GM12801 (cell line): Measurements from ENCODE around the gene CYP4A22.

ENCODE experiments used
- CTCF ChIP-seq: IDR thresholded peaks from one replicate; pipeline ENCODE4 v1.5.1; 2011; ENCODE audit warnings: control low read depth; ENCODE audit not compliant: insufficient read length; ENCODE audit errors: extremely low read depth

Gene CYP4A22

GRCh38 chr1:47160716-47161115 is 23.5 kb downstream of the CYP4A22 start:
- no peak for TF ChIP-seq CTCF

DNA sequence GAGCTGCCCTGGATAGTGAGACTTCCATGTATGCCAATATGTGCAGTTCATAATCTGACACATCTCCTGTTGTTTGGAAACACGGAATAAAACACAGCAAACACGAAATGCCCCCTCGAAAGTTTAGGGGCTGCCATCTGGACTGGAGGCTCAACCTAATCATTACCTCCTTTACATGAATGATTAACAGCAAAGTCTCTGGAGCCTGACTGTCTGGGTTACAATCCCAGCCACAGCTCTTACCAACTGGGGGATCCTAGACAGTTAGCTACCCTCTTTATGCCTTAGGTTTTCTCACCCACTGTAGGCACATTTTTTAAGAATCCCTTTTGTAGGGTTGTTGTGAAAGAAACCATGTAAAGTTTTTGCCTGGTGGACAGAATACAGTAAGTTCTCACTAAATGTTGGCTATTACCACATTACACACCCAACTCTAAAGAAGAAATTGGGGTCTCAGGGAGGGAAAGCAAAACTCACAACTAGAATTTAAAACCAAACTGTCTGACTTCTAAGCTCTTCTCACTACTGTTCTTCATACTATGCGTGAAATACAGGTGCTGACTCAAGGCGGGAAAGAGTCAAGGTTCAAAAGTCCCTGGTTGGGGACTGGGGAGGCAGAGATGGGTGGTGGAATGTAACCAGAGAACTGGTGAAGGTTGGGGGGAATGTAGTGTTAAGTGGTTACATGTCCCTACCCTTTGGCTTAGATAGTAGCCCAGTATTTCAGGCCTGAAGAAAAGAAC is 24.2 kb downstream of the CYP4A22 start:
- no peak for TF ChIP-seq CTCF

DNA sequence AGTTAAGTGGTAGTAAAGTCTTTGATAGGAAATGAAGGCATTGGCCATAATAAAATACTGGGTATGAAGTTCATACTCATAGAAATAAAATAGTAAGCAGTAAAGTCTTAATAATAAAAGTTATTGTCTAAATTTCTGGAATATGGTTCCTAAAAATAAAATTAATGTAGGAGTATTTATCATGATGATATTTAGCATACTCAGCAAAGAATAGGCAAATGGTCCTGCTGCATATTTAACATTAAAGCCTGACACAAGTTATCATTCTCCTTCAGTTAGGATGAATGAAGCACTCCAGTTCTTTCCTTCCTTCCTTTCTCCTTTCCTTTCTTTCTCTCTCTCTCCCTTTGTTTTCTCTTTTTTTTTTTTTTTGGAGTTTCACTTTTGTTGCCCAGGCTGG is 27.3 kb downstream of the CYP4A22 start:
- no peak for TF ChIP-seq CTCF

- no peak for TF ChIP-seq CTCF
These were observed 35.5 kb downstream of the CYP4A22 start for GRCh38 chr1:47172782-47173181.

GRCh38 chr1:47174656-47175020 is 37.4 kb downstream of the CYP4A22 start:
- TF ChIP-seq CTCF, result no peak

GRCh38 chr1:47175227-47175934 is 38.1 kb downstream of the CYP4A22 start:
- TF ChIP-seq CTCF, result peak; percentile 90

DNA sequence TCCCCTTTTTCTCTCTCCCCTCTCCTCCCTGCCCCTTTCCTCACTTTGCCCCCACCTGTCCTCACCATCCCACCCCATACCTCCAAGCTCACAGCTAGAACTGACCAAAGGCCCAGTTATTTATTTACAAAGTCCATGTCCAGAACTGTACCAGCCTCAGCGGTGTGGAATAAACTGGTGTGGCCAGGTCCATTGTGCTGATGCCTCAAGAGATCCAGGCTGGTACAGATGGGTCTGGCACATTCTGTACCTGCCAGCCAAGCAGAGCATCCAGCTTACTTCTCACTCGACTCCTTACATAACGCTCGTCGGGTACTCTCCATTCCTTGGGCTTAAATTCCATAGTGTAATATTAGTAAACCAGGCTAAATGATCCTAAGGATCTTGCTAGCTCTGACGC is 40.8 kb downstream of the CYP4A22 start:
- no peak for TF ChIP-seq CTCF
